ENCODE results near the gene GNA15.
A peak's percentile ranks its signal among the peaks of the same experiment; 100 is the strongest.

GNA15 gene

DNA sequence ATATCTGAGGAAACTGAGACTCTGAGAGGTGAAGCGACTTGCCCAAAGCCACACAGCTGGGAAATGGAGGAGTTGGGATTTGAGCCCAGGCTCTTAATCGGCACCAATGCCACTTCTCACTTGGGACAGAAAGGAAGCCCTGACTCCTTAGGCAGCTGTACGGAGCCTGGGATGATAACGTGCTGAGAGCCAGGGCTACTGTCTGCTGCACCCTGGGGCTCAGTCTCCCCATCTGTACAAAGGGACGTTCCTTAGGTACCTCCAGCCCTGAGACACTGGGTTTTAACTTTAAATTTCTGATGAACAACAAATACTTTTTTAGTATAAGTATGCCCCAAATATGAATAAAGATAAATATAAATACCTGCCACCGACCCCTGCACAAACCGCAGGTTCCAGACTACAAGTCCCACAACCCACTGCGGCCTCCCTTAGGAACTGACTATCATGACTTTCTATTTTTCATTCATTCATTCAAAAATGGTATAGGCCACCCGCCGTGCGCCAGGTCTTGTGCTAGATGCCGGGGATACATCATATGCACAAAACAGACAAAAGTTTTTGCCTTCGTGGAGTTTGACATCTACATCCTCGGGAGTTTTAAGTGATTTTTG is 49.1 kb downstream of the GNA15 start:
- H3K14ac ChIP-seq (ENCODE audit: low read length), result no peak overlapping the region
- H2AK5ac ChIP-seq (ENCODE audit: low read depth, low read length), result no peak overlapping the region
- DNase-seq (ENCODE audit: low spot score), result no peak
- no peak overlapping the region for H2BK15ac ChIP-seq (ENCODE audit: low read length)
- H3K9ac ChIP-seq (ENCODE audit: low read depth, low read length, poor library complexity), result no peak overlapping the region
- peaks cover 32% of the 10 kb centered on the region for H3K79me1 ChIP-seq (ENCODE audit: low read depth, low read length)
- H2AFZ ChIP-seq (ENCODE audit: low read length), result peak overlapping the region; percentile 96
- H3K18ac ChIP-seq (ENCODE audit: low read length), result no peak overlapping the region
- no peak overlapping the region for H2BK5ac ChIP-seq (ENCODE audit: low read length)
- no CpG with 5 or more reads among the region's 14 CpGs for WGBS, 2 donors (ENCODE audit: extremely low coverage in 2 of 2, insufficient read length in 2 of 2, insufficient replicate concordance in 1 of 2)
- H4K91ac ChIP-seq (ENCODE audit: low read depth, low read length, poor library complexity), result no peak overlapping the region
- no peak overlapping the region for H3K4ac ChIP-seq (ENCODE audit: low read length)
- H2BK12ac ChIP-seq (ENCODE audit: low read length), result no peak overlapping the region
- no peaks in the 10 kb centered on the region for H3K27me3 ChIP-seq (ENCODE audit: control insufficient read depth in 3 of 3, insufficient read depth in 3 of 3, low read depth in 1 of 3, low read length in 3 of 3)
- H3K36me3 ChIP-seq (replicated peaks in 1 of 2; ENCODE audit: control insufficient read depth in 2 of 2, insufficient read depth in 2 of 2, low read length in 2 of 2), result peaks cover 6 to 7% of the 10 kb centered on the region in 2 donors
- H2BK120ac ChIP-seq (ENCODE audit: low read depth, low read length), result no peak overlapping the region
- H3K4me3 ChIP-seq (ENCODE audit: low read length in 2 of 2), result peak overlapping the region; percentile 74 to 75
- H3K4me1 ChIP-seq (ENCODE audit: control insufficient read depth in 2 of 2, insufficient read depth in 1 of 2, low read depth in 1 of 2, low read length in 2 of 2), result peaks cover 6 to 12% of the 10 kb centered on the region in 2 donors
- H3K4me2 ChIP-seq (ENCODE audit: insufficient read depth, low read length, poor library complexity, severe bottlenecking), result peak overlapping the region; percentile 74
- H3K9me3 ChIP-seq (replicated peaks in 1 of 2; ENCODE audit: control insufficient read depth in 2 of 2, insufficient read depth in 1 of 2, low read depth in 1 of 2, low read length in 2 of 2), result no peaks in the 10 kb centered on the region
- no peak overlapping the region for H3K27ac ChIP-seq (replicated peaks; ENCODE audit: low read length)
- H4K8ac ChIP-seq (ENCODE audit: low read depth, low read length), result no peak overlapping the region
- H3K23ac ChIP-seq (ENCODE audit: low read depth, low read length, poor library complexity), result no peak overlapping the region

DNA sequence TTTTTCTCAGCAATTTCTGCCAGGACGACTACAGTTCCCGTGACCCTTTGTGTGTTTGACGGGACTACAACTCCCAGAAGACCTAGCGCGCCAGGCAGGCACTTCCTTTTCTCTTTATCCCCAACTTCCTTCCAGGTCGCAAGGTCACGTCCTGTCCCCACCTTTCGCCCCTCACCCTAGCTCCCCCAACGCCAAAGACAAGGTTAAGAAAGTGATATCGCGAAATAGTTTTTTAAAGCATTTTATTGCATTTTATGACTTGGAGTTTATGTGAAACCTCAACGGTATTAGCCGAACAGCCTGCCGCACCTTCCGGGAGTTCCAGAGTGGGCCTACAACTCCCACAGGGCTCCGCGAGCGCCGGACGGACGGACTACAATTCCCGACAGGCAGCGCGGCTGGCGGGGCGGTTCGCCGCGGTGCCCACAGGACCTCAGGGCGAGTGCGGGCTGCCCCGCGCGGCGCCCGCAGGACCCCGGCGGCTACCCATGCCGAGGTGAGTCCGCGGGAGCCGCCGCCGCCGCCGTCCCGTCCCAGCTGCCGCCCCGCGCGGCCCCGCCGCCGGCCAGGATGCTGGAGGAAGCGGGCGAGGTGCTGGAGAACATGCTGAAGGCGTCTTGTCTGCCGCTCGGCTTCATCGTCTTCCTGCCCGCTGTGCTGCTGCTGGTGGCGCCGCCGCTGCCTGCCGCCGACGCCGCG is 49.8 kb downstream of the GNA15 start, which contains the start of gene NCLN:
TSS of gene NCLN (plus strand) at position 470 of the 699 bp plus-strand sequence. CDS start at position 571, 101 bp downstream.
- H3K4me1 ChIP-seq (ENCODE audit: control insufficient read depth in 2 of 2, insufficient read depth in 1 of 2, low read depth in 1 of 2, low read length in 2 of 2), result peaks cover 6 to 12% of the 10 kb centered on the region in 2 donors
- H3K4me2 ChIP-seq (ENCODE audit: insufficient read depth, low read length, poor library complexity, severe bottlenecking), result peak within 1 kb of the TSS; percentile 93
- no peaks in the 10 kb centered on the region for H3K27me3 ChIP-seq (ENCODE audit: control insufficient read depth in 3 of 3, insufficient read depth in 3 of 3, low read depth in 1 of 3, low read length in 3 of 3)
- H3K79me1 ChIP-seq (ENCODE audit: low read depth, low read length), result peaks cover 37% of the 10 kb centered on the region
- peak within 1 kb of the TSS; percentile 96 for H2AFZ ChIP-seq (ENCODE audit: low read length)
- H3K9ac ChIP-seq (ENCODE audit: low read depth, low read length, poor library complexity), result peak within 1 kb of the TSS; percentile 99
- no peak within 1 kb of the TSS for H3K27ac ChIP-seq (replicated peaks; ENCODE audit: low read length)
- peak within 1 kb of the TSS; percentile 93 for H3K4ac ChIP-seq (ENCODE audit: low read length)
- peak within 1 kb of the TSS; percentile 93 for H3K18ac ChIP-seq (ENCODE audit: low read length)
- no peak within 1 kb of the TSS for H2BK120ac ChIP-seq (ENCODE audit: low read depth, low read length)
- peak within 1 kb of the TSS; percentile 43 for H2BK15ac ChIP-seq (ENCODE audit: low read length)
- peak within 1 kb of the TSS; percentile 75 to 94 for H3K4me3 ChIP-seq (ENCODE audit: low read length in 2 of 2)
- H3K36me3 ChIP-seq (replicated peaks in 1 of 2; ENCODE audit: control insufficient read depth in 2 of 2, insufficient read depth in 2 of 2, low read length in 2 of 2), result peaks cover 6 to 7% of the 10 kb centered on the region in 2 donors
- WGBS, 2 donors (ENCODE audit: extremely low coverage in 2 of 2, insufficient read length in 2 of 2, insufficient replicate concordance in 1 of 2), result no CpG with 5 or more reads among the region's 69 CpGs
- H2BK5ac ChIP-seq (ENCODE audit: low read length), result peak within 1 kb of the TSS; percentile 90
- H3K14ac ChIP-seq (ENCODE audit: low read length), result peak within 1 kb of the TSS; percentile 71
- H3K9me3 ChIP-seq (replicated peaks in 1 of 2; ENCODE audit: control insufficient read depth in 2 of 2, insufficient read depth in 1 of 2, low read depth in 1 of 2, low read length in 2 of 2), result no peaks in the 10 kb centered on the region
- H2BK12ac ChIP-seq (ENCODE audit: low read length), result no peak within 1 kb of the TSS
- peak within 1 kb of the TSS; percentile 91 for H2AK5ac ChIP-seq (ENCODE audit: low read depth, low read length)
- peak within 1 kb of the TSS; percentile 43 for H4K8ac ChIP-seq (ENCODE audit: low read depth, low read length)
- H3K23ac ChIP-seq (ENCODE audit: low read depth, low read length, poor library complexity), result peak within 1 kb of the TSS; percentile 98
- H4K91ac ChIP-seq (ENCODE audit: low read depth, low read length, poor library complexity), result no peak within 1 kb of the TSS
- DNase-seq (ENCODE audit: low spot score), result peak; percentile 96

DNA sequence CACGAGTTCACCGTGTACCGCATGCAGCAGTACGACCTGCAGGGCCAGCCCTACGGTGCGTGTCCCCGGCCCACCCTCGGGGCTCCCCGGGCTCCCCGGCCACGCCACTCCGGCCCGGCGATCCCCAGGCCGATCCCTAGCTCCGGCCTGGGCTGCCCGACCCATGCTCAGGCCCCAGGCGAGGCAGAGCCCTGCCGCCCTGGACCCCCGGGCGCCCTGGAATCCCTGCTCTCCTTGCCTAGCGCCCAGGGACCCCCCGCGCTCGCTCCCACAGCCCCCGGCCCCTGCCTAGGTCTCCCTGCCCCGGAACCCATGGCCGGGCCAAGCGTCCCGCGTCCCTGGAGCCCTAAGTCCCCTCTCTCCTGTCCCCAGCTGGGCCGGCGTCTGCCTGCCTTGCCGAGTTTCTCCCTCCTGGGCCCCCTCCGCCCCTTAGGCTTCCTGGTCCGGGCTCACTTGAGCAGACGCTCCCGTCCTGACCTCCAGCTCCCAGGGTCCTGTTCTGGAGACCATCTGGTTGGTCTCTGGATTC is 50.4 kb downstream of the GNA15 start:
- no peak for DNase-seq (ENCODE audit: low spot score)
- peaks cover 6 to 7% of the 10 kb centered on the region in 2 donors for H3K36me3 ChIP-seq (replicated peaks in 1 of 2; ENCODE audit: control insufficient read depth in 2 of 2, insufficient read depth in 2 of 2, low read length in 2 of 2)
- peak overlapping the region; percentile 91 for H2AK5ac ChIP-seq (ENCODE audit: low read depth, low read length)
- peak overlapping the region; percentile 71 for H3K14ac ChIP-seq (ENCODE audit: low read length)
- peak overlapping the region; percentile 99 for H3K9ac ChIP-seq (ENCODE audit: low read depth, low read length, poor library complexity)
- no peak overlapping the region for H3K27ac ChIP-seq (replicated peaks; ENCODE audit: low read length)
- H3K4ac ChIP-seq (ENCODE audit: low read length), result peak overlapping the region; percentile 93
- H3K4me2 ChIP-seq (ENCODE audit: insufficient read depth, low read length, poor library complexity, severe bottlenecking), result peak overlapping the region; percentile 93
- H2BK12ac ChIP-seq (ENCODE audit: low read length), result no peak overlapping the region
- peak overlapping the region; percentile 90 for H2BK5ac ChIP-seq (ENCODE audit: low read length)
- H4K91ac ChIP-seq (ENCODE audit: low read depth, low read length, poor library complexity), result no peak overlapping the region
- H2BK15ac ChIP-seq (ENCODE audit: low read length), result peak overlapping the region; percentile 43
- H4K8ac ChIP-seq (ENCODE audit: low read depth, low read length), result peak overlapping the region; percentile 43
- H3K4me1 ChIP-seq (ENCODE audit: control insufficient read depth in 2 of 2, insufficient read depth in 1 of 2, low read depth in 1 of 2, low read length in 2 of 2), result peaks cover 6 to 12% of the 10 kb centered on the region in 2 donors
- peak overlapping the region; percentile 75 to 94 for H3K4me3 ChIP-seq (ENCODE audit: low read length in 2 of 2)
- peak overlapping the region; percentile 93 for H3K18ac ChIP-seq (ENCODE audit: low read length)
- no peaks in the 10 kb centered on the region for H3K27me3 ChIP-seq (ENCODE audit: control insufficient read depth in 3 of 3, insufficient read depth in 3 of 3, low read depth in 1 of 3, low read length in 3 of 3)
- H3K9me3 ChIP-seq (replicated peaks in 1 of 2; ENCODE audit: control insufficient read depth in 2 of 2, insufficient read depth in 1 of 2, low read depth in 1 of 2, low read length in 2 of 2), result no peaks in the 10 kb centered on the region
- H3K23ac ChIP-seq (ENCODE audit: low read depth, low read length, poor library complexity), result peak overlapping the region; percentile 98
- WGBS, 2 donors (ENCODE audit: extremely low coverage in 2 of 2, insufficient read length in 2 of 2, insufficient replicate concordance in 1 of 2), result no CpG with 5 or more reads among the region's 38 CpGs
- peak overlapping the region; percentile 96 for H2AFZ ChIP-seq (ENCODE audit: low read length)
- H2BK120ac ChIP-seq (ENCODE audit: low read depth, low read length), result no peak overlapping the region
- peaks cover 42% of the 10 kb centered on the region for H3K79me1 ChIP-seq (ENCODE audit: low read depth, low read length)

Data from neuronal stem cell (in vitro differentiated cells).